Skeletal muscle satellite cell (primary cell): ENCODE results near the gene HSD17B8.

Experiments
- H3K27me3 ChIP-seq: 2 replicates; pipeline ENCODE4 v1.7.0; 2013; ENCODE audit warnings: low read length; ENCODE audit not compliant: control insufficient read depth, insufficient read depth
- H3K36me3 ChIP-seq: 2 replicates; pipeline ENCODE4 v1.7.0; 2013; ENCODE audit warnings: mild to moderate bottlenecking, control low read depth, low read length; ENCODE audit not compliant: insufficient read depth
- H3K4me1 ChIP-seq: 2 replicates; pipeline ENCODE4 v1.7.0; 2013; ENCODE audit warnings: low read length; ENCODE audit not compliant: control insufficient read depth, insufficient read depth
- H3K4me2 ChIP-seq: 2 replicates; pipeline ENCODE4 v1.7.0; 2013; ENCODE audit warnings: mild to moderate bottlenecking, low read length
- H3K4me3 ChIP-seq: 2 replicates; pipeline ENCODE4 v1.7.0; 2013; ENCODE audit warnings: low read length
- H3K9ac ChIP-seq: 2 replicates; pipeline ENCODE4 v1.7.0; 2013; ENCODE audit warnings: mild to moderate bottlenecking, low read depth, low read length, moderate library complexity
- H3K9me3 ChIP-seq: replicated peaks from 2 replicates; pipeline ENCODE4 v1.7.0; 2013; ENCODE audit warnings: mild to moderate bottlenecking, control low read depth, low read length

The HSD17B8 gene

DNA sequence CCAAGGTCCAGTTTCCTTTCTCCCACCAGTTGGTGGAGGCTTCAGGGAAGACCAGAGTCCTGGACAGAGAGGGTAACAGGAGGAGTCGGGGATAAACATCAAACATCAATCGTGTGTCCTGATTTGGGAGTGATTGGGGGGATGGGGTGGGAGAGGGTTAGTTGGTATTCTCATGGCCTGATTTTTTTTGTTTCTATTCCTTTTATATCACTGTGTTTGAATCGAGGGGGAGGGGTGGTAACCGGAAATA is 365 bp upstream of the HSD17B8 start:
- H3K36me3 ChIP-seq, result peaks cover 27% of the 10 kb centered on the region
- H3K9me3 ChIP-seq, result no peaks in the 10 kb centered on the region
- no peaks in the 10 kb centered on the region for H3K27me3 ChIP-seq
- H3K9ac ChIP-seq, result no peak overlapping the region
- H3K4me1 ChIP-seq, result peaks cover 55% of the 10 kb centered on the region
- peak overlapping the region; percentile 78 for H3K4me3 ChIP-seq
- peak overlapping the region; percentile 94 for H3K4me2 ChIP-seq

- Histone ChIP-seq H3K9ac (peak overlapping the region; percentile 79), H3K27me3 (no peaks in the 10 kb centered on the region), H3K4me3 (peak overlapping the region; percentile 78), H3K36me3 (peaks cover 36% of the 10 kb centered on the region), H3K9me3 (no peaks in the 10 kb centered on the region), H3K4me1 (peaks cover 55% of the 10 kb centered on the region), H3K4me2 (peak overlapping the region; percentile 94)
Observed at GRCh38 chr6:33205191-33206026, 954 bp downstream of the HSD17B8 start.

- Histone ChIP-seq H3K4me3 (no peak overlapping the region), H3K9ac (no peak overlapping the region), H3K4me1 (peaks cover 55% of the 10 kb centered on the region)
Observed at GRCh38 chr6:33206027-33206863, 1.8 kb downstream of the HSD17B8 start.

GRCh38 chr6:33206864-33207551 is 2.6 kb downstream of the HSD17B8 start:
- peak overlapping the region; percentile 100 for H3K4me2 ChIP-seq
- H3K9me3 ChIP-seq, result no peaks in the 10 kb centered on the region
- peak overlapping the region; percentile 90 for H3K4me3 ChIP-seq
- peaks cover 47% of the 10 kb centered on the region for H3K4me1 ChIP-seq
- H3K36me3 ChIP-seq, result peaks cover 38% of the 10 kb centered on the region
- peak overlapping the region; percentile 100 for H3K9ac ChIP-seq
- H3K27me3 ChIP-seq, result no peaks in the 10 kb centered on the region

More at GRCh38 chr6:33206027-33206863, 1.8 kb downstream of the HSD17B8 start:
- H3K36me3 ChIP-seq, result peaks cover 42% of the 10 kb centered on the region
- no peaks in the 10 kb centered on the region for H3K9me3 ChIP-seq
- peak overlapping the region; percentile 94 for H3K4me2 ChIP-seq
- no peaks in the 10 kb centered on the region for H3K27me3 ChIP-seq

DNA sequence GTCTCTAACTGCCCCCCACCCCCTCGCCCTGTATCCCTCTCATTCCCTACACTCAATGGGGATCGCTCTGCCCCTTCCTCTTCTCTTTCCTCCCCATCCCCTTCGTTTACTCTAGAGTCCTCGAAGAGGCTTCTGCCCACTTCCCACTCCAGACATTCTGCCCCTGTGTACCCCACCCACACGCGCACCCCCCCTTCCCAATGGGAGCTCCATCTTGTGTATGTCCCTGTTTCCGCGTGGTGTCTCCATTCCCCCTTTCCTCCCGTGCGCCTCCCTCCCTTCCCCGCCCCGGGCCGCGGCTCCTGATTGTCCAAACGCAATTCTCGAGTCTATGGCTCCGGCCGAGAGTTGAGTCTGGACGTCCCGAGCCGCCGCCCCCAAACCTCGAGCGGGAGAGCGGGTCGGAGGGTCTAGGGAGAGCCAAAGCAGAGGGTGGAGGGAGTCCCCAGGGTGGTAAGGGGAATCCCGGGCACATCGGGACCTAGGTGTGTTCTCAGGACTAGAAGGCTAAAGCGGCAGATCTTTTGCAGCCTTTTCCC is 3.2 kb downstream of the HSD17B8 start:
- Histone ChIP-seq H3K27me3 (peaks cover under 1% of the 10 kb centered on the region), H3K4me3 (peak overlapping the region; percentile 90), H3K9ac (peak overlapping the region; percentile 100), H3K4me1 (peaks cover 44% of the 10 kb centered on the region), H3K4me2 (peak overlapping the region; percentile 100), H3K36me3 (peaks cover 32% of the 10 kb centered on the region), H3K9me3 (no peaks in the 10 kb centered on the region)

GRCh38 chr6:33208091-33208967 is 3.9 kb downstream of the HSD17B8 start, which contains the start of gene RING1:
Gene RING1, plus strand, starts transcription at chr6:33208500. Its CDS starts 323 bp downstream, at chr6:33208823.
- Histone ChIP-seq H3K4me1 (peaks cover 49% of the 10 kb centered on the region), H3K4me3 (peak within 1 kb of the TSS; percentile 90), H3K9ac (peak within 1 kb of the TSS; percentile 100), H3K4me2 (peak within 1 kb of the TSS; percentile 100), H3K27me3 (peaks cover 6% of the 10 kb centered on the region), H3K9me3 (no peaks in the 10 kb centered on the region), H3K36me3 (peaks cover 25% of the 10 kb centered on the region)

DNA sequence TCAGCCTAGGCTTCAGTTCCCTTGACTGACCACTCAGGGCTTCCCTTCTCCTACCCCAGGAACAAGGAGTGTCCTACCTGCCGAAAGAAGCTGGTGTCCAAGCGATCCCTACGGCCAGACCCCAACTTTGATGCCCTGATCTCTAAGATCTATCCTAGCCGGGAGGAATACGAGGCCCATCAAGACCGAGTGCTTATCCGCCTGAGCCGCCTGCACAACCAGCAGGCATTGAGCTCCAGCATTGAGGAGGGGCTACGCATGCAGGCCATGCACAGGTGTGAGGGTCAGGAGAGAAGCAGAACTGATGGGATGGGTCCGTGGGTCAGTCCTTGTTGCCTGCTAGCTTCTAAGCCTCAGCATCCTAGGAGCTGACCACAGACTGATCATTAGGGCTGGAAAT is 5.4 kb downstream of the HSD17B8 start:
- peaks cover 44% of the 10 kb centered on the region for H3K4me1 ChIP-seq
- H3K4me3 ChIP-seq, result no peak overlapping the region
- peaks cover 12% of the 10 kb centered on the region for H3K27me3 ChIP-seq
- H3K9me3 ChIP-seq, result no peaks in the 10 kb centered on the region
- H3K9ac ChIP-seq, result no peak overlapping the region
- no peak overlapping the region for H3K4me2 ChIP-seq
- H3K36me3 ChIP-seq, result peaks cover 16% of the 10 kb centered on the region

GRCh38 chr6:33211136-33211535 is 6.7 kb downstream of the HSD17B8 start:
- peaks cover 32% of the 10 kb centered on the region for H3K4me1 ChIP-seq
- no peak overlapping the region for H3K4me3 ChIP-seq
- H3K27me3 ChIP-seq, result peaks cover 24% of the 10 kb centered on the region
- no peaks in the 10 kb centered on the region for H3K9me3 ChIP-seq
- peaks cover 16% of the 10 kb centered on the region for H3K36me3 ChIP-seq
- H3K4me2 ChIP-seq, result no peak overlapping the region
- H3K9ac ChIP-seq, result no peak overlapping the region

DNA sequence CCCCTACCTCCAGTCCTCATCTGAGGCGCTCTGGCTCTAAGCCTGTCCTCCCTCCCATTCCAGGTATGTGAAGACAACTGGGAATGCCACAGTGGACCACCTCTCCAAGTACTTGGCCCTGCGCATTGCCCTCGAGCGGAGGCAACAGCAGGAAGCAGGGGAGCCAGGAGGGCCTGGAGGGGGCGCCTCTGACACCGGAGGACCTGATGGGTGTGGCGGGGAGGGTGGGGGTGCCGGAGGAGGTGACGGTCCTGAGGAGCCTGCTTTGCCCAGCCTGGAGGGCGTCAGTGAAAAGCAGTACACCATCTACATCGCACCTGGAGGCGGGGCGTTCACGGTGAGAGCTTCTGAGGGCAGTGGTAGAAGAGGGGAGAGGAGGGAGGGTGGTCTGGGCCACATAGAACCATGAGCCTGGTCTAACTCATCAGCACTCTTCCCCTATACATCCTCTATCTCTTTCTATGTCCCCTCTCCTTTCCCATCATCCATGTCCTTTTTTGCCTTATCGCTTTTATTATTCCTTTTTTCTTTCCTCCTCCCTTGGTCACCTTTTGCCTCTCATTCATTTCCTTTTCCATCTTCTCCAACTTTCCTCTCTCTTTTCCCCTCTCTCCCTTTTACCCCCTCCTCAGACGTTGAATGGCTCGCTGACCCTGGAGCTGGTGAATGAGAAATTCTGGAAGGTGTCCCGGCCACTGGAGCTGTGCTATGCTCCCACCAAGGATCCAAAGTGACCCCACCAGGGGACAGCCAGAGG is 7.4 kb downstream of the HSD17B8 start:
- peaks cover 26% of the 10 kb centered on the region for H3K4me1 ChIP-seq
- H3K9ac ChIP-seq, result no peak overlapping the region
- no peaks in the 10 kb centered on the region for H3K9me3 ChIP-seq
- peaks cover 16% of the 10 kb centered on the region for H3K36me3 ChIP-seq
- H3K27me3 ChIP-seq, result peaks cover 30% of the 10 kb centered on the region
- H3K4me3 ChIP-seq, result no peak overlapping the region
- no peak overlapping the region for H3K4me2 ChIP-seq

DNA sequence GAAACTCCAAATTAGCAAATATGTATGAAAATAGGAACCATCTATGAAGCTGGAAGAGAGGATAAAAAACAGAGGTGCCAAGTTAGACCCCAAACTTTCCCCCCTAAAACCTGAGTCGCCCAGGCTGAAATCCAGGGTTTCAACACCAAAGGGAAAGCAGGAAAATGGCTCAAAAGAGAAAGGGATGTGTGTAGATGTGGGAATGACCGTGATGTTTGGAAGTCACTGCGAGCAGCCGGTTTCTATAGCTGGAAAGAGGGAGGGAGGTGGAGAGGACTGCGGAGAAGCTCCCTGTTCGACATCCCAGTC is 8.4 kb downstream of the HSD17B8 start:
- peak overlapping the region; percentile 71 for H3K4me3 ChIP-seq
- peaks cover 30% of the 10 kb centered on the region for H3K27me3 ChIP-seq
- H3K4me1 ChIP-seq, result peaks cover 21% of the 10 kb centered on the region
- H3K9ac ChIP-seq, result peak overlapping the region; percentile 55
- H3K9me3 ChIP-seq, result no peaks in the 10 kb centered on the region
- H3K4me2 ChIP-seq, result peak overlapping the region; percentile 94
- peaks cover 16% of the 10 kb centered on the region for H3K36me3 ChIP-seq
